ENCODE data around the gene CHRDL1.

Gene CHRDL1

GRCh38 chrX:110743679-110744340 lies 51.8 kb downstream of the CHRDL1 start:
- H3K9ac ChIP-seq (ENCODE audit: low read depth, low read length) = no peak overlapping the region
- H3K9me3 ChIP-seq (ENCODE audit: insufficient read depth, low read depth, low read length) = no peaks in the 10 kb centered on the region
- H3K27me3 ChIP-seq (ENCODE audit: insufficient read depth, low read length) = no peaks in the 10 kb centered on the region
- 88% methylated on average over 5 of the region's 5 CpGs for WGBS
- H3K27ac ChIP-seq (ENCODE audit: low read depth, low read length) = no peak overlapping the region
- H3K4me3 ChIP-seq (ENCODE audit: low read length) = no peak overlapping the region
- H3K4me1 ChIP-seq (ENCODE audit: insufficient read depth, low read length) = no peaks in the 10 kb centered on the region
- no peaks in the 10 kb centered on the region for H3K36me3 ChIP-seq (ENCODE audit: insufficient read depth, low read length)

- H3K4me3 ChIP-seq (ENCODE audit: low read length) = no peak overlapping the region
- no peaks in the 10 kb centered on the region for H3K36me3 ChIP-seq (ENCODE audit: insufficient read depth, low read length)
- H3K9me3 ChIP-seq (ENCODE audit: insufficient read depth, low read depth, low read length) = no peaks in the 10 kb centered on the region
- WGBS = 91% methylated on average over 1 of the region's 1 CpG
- no peaks in the 10 kb centered on the region for H3K27me3 ChIP-seq (ENCODE audit: insufficient read depth, low read length)
- H3K27ac ChIP-seq (ENCODE audit: low read depth, low read length) = no peak overlapping the region
- H3K9ac ChIP-seq (ENCODE audit: low read depth, low read length) = no peak overlapping the region
- H3K4me1 ChIP-seq (ENCODE audit: insufficient read depth, low read length) = no peaks in the 10 kb centered on the region
Observed at GRCh38 chrX:110741213-110741796, 54.3 kb downstream of the CHRDL1 start.

- Histone ChIP-seq H3K9me3 (ENCODE audit: insufficient read depth, low read depth, low read length) (no peaks in the 10 kb centered on the region), H3K27me3 (ENCODE audit: insufficient read depth, low read length) (no peaks in the 10 kb centered on the region), H3K9ac (ENCODE audit: low read depth, low read length) (no peak overlapping the region), H3K4me3 (ENCODE audit: low read length) (no peak overlapping the region), H3K4me1 (ENCODE audit: insufficient read depth, low read length) (peaks cover 12% of the 10 kb centered on the region; the same call in 1 of the 2 replicates), H3K27ac (ENCODE audit: low read depth, low read length) (no peak overlapping the region), H3K36me3 (ENCODE audit: insufficient read depth, low read length) (no peaks in the 10 kb centered on the region)
- WGBS = 94% methylated on average over 2 of the region's 3 CpGs
Observed at GRCh38 chrX:110734894-110735541, 60.6 kb downstream of the CHRDL1 start.

GRCh38 chrX:110734271-110734670 lies 61.3 kb downstream of the CHRDL1 start:
- H3K27ac ChIP-seq (ENCODE audit: low read depth, low read length) = no peak overlapping the region

GRCh38 chrX:110733166-110733565 lies 62.5 kb downstream of the CHRDL1 start:
- no peaks in the 10 kb centered on the region for H3K27me3 ChIP-seq (ENCODE audit: insufficient read depth, low read length)
- H3K9me3 ChIP-seq (ENCODE audit: insufficient read depth, low read depth, low read length) = no peaks in the 10 kb centered on the region
- 94% methylated on average over 2 of the region's 2 CpGs for WGBS
- H3K4me3 ChIP-seq (ENCODE audit: low read length) = no peak overlapping the region
- peaks cover 12% of the 10 kb centered on the region; the same call in 1 of the 2 replicates for H3K4me1 ChIP-seq (ENCODE audit: insufficient read depth, low read length)
- no peak overlapping the region for H3K9ac ChIP-seq (ENCODE audit: low read depth, low read length)
- no peaks in the 10 kb centered on the region for H3K36me3 ChIP-seq (ENCODE audit: insufficient read depth, low read length)
- no peak overlapping the region for H3K27ac ChIP-seq (ENCODE audit: low read depth, low read length)

More at GRCh38 chrX:110734271-110734670, 61.3 kb downstream of the CHRDL1 start:
- no peak overlapping the region for H3K9ac ChIP-seq (ENCODE audit: low read depth, low read length)
- no peaks in the 10 kb centered on the region for H3K9me3 ChIP-seq (ENCODE audit: insufficient read depth, low read depth, low read length)
- no peak overlapping the region for H3K4me3 ChIP-seq (ENCODE audit: low read length)
- 65% methylated on average over 1 of the region's 1 CpG for WGBS
- H3K36me3 ChIP-seq (ENCODE audit: insufficient read depth, low read length) = no peaks in the 10 kb centered on the region
- H3K4me1 ChIP-seq (ENCODE audit: insufficient read depth, low read length) = peaks cover 12% of the 10 kb centered on the region; the same call in 1 of the 2 replicates
- H3K27me3 ChIP-seq (ENCODE audit: insufficient read depth, low read length) = no peaks in the 10 kb centered on the region

GRCh38 chrX:110732266-110732665 lies 63.4 kb downstream of the CHRDL1 start:
- WGBS = 65% methylated on average over 6 of the region's 6 CpGs
- Histone ChIP-seq H3K4me3 (ENCODE audit: low read length) (no peak overlapping the region), H3K36me3 (ENCODE audit: insufficient read depth, low read length) (no peaks in the 10 kb centered on the region), H3K9me3 (ENCODE audit: insufficient read depth, low read depth, low read length) (no peaks in the 10 kb centered on the region), H3K27ac (ENCODE audit: low read depth, low read length) (no peak overlapping the region), H3K9ac (ENCODE audit: low read depth, low read length) (no peak overlapping the region), H3K27me3 (ENCODE audit: insufficient read depth, low read length) (no peaks in the 10 kb centered on the region), H3K4me1 (ENCODE audit: insufficient read depth, low read length) (peaks cover 12% of the 10 kb centered on the region; the same call in 1 of the 2 replicates)

GRCh38 chrX:110723844-110724243 lies 71.8 kb downstream of the CHRDL1 start:
- Histone ChIP-seq H3K9me3 (ENCODE audit: insufficient read depth, low read depth, low read length) (no peaks in the 10 kb centered on the region), H3K36me3 (ENCODE audit: insufficient read depth, low read length) (no peaks in the 10 kb centered on the region), H3K4me1 (ENCODE audit: insufficient read depth, low read length) (no peaks in the 10 kb centered on the region), H3K9ac (ENCODE audit: low read depth, low read length) (no peak overlapping the region), H3K27ac (ENCODE audit: low read depth, low read length) (no peak overlapping the region), H3K4me3 (ENCODE audit: low read length) (no peak overlapping the region), H3K27me3 (ENCODE audit: insufficient read depth, low read length) (no peaks in the 10 kb centered on the region)
- WGBS = 94% methylated on average over 2 of the region's 2 CpGs

- Histone ChIP-seq H3K27ac (ENCODE audit: low read depth, low read length) (no peak overlapping the region), H3K36me3 (ENCODE audit: insufficient read depth, low read length) (no peaks in the 10 kb centered on the region), H3K9ac (ENCODE audit: low read depth, low read length) (no peak overlapping the region), H3K27me3 (ENCODE audit: insufficient read depth, low read length) (no peaks in the 10 kb centered on the region), H3K9me3 (ENCODE audit: insufficient read depth, low read depth, low read length) (no peaks in the 10 kb centered on the region), H3K4me1 (ENCODE audit: insufficient read depth, low read length) (no peaks in the 10 kb centered on the region), H3K4me3 (ENCODE audit: low read length) (no peak overlapping the region)
- 94% methylated on average over 10 of the region's 10 CpGs for WGBS
Observed at GRCh38 chrX:110722135-110722534, 73.5 kb downstream of the CHRDL1 start.

GRCh38 chrX:110713666-110714065 lies 82.0 kb downstream of the CHRDL1 start:
- Histone ChIP-seq H3K9ac (ENCODE audit: low read depth, low read length) (no peak overlapping the region), H3K4me1 (ENCODE audit: insufficient read depth, low read length) (no peaks in the 10 kb centered on the region), H3K4me3 (ENCODE audit: low read length) (no peak overlapping the region), H3K9me3 (ENCODE audit: insufficient read depth, low read depth, low read length) (no peaks in the 10 kb centered on the region), H3K27ac (ENCODE audit: low read depth, low read length) (no peak overlapping the region), H3K36me3 (ENCODE audit: insufficient read depth, low read length) (no peaks in the 10 kb centered on the region), H3K27me3 (ENCODE audit: insufficient read depth, low read length) (no peaks in the 10 kb centered on the region)
- 91% methylated on average over 1 of the region's 2 CpGs for WGBS

- H3K9ac ChIP-seq (ENCODE audit: low read depth, low read length) = no peak overlapping the region
- H3K9me3 ChIP-seq (ENCODE audit: insufficient read depth, low read depth, low read length) = no peaks in the 10 kb centered on the region
- H3K27ac ChIP-seq (ENCODE audit: low read depth, low read length) = no peak overlapping the region
- no peaks in the 10 kb centered on the region for H3K4me1 ChIP-seq (ENCODE audit: insufficient read depth, low read length)
- H3K4me3 ChIP-seq (ENCODE audit: low read length) = no peak overlapping the region
- 100% methylated on average over 1 of the region's 2 CpGs for WGBS
- H3K27me3 ChIP-seq (ENCODE audit: insufficient read depth, low read length) = no peaks in the 10 kb centered on the region
- no peaks in the 10 kb centered on the region for H3K36me3 ChIP-seq (ENCODE audit: insufficient read depth, low read length)
Observed at GRCh38 chrX:110706446-110706845, 89.2 kb downstream of the CHRDL1 start.

GRCh38 chrX:110703641-110704040 lies 92.0 kb downstream of the CHRDL1 start:
- WGBS = 98% methylated on average over 4 of the region's 4 CpGs
- H3K9ac ChIP-seq (ENCODE audit: low read depth, low read length) = no peak overlapping the region

More at GRCh38 chrX:110703641-110704040, 92.0 kb downstream of the CHRDL1 start:
- Histone ChIP-seq H3K27me3 (ENCODE audit: insufficient read depth, low read length) (no peaks in the 10 kb centered on the region), H3K27ac (ENCODE audit: low read depth, low read length) (no peak overlapping the region), H3K9me3 (ENCODE audit: insufficient read depth, low read depth, low read length) (no peaks in the 10 kb centered on the region), H3K4me3 (ENCODE audit: low read length) (no peak overlapping the region), H3K4me1 (ENCODE audit: insufficient read depth, low read length) (no peaks in the 10 kb centered on the region), H3K36me3 (ENCODE audit: insufficient read depth, low read length) (no peaks in the 10 kb centered on the region)
